Thoracic aorta endothelial cell (primary cell): ENCODE results near the gene PRDX2. TPM values are rescaled to one million over a fixed set of nuclear protein-coding genes. Genes with fewer than 3 reads are reported as not detected.

ENCODE experiments used
- small RNA-seq: library from RNA; depleted of rRNA; stranded (forward); fragments of <200 nt; gene quantifications from one replicate; pipeline ENCODE3, GENCODE V24; 2012
- total RNA-seq: library from RNA; depleted of rRNA; stranded (reverse); fragments of >200 nt; gene quantifications from 2 replicates; pipeline ENCODE4 v1.2.3, GENCODE V29; 2012

Gene PRDX2
- total RNA-seq, result 192 and 196 TPM in 2 replicates

DNA sequence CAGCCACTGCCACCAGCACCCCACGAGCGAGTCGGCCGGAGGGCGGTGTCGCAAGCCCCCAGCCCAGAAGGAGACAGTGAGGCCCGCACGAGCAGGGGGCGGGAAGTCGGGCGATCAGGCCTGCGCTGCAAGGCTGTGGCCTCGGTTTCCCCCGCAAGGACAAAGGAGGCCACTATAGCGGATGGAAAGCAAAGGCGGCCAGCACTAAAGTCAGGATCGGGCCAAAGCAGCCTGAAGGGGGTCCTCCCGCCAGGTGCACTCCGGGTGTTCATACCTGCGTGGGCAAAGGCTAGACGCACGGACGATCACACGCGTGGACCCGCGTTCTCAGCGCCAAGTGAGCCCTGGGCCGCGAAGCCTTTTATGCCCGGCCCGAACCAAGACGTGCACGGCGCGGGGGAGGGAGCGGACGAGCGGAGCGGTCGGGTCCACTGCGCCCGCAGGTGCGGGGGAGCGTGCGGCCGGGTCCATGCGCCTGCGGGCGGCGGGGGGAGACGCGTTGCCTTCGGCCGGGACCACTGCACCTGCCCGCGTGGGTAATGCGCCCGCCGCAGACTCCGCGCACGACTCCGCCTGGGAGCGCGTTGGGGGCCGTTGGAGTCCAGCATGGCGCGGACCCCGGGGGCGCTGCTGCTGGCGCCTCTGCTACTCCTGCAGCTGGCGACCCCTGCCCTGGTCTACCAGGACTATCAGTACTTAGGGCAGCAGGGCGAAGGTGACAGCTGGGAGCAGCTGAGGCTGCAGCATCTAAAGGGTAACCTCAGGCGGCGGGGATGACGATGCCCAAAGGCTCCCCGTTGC, at the start of gene PRDX2, which contains the start of gene THSD8:
PRDX2 (minus strand) TSS at position 335 of the 801 bp plus-strand sequence. CDS start 539 bp downstream, outside the sequence.
THSD8 (plus strand) TSS at position 604 of the 801 bp plus-strand sequence; CDS start at position 607, 3 bp downstream.

DNA sequence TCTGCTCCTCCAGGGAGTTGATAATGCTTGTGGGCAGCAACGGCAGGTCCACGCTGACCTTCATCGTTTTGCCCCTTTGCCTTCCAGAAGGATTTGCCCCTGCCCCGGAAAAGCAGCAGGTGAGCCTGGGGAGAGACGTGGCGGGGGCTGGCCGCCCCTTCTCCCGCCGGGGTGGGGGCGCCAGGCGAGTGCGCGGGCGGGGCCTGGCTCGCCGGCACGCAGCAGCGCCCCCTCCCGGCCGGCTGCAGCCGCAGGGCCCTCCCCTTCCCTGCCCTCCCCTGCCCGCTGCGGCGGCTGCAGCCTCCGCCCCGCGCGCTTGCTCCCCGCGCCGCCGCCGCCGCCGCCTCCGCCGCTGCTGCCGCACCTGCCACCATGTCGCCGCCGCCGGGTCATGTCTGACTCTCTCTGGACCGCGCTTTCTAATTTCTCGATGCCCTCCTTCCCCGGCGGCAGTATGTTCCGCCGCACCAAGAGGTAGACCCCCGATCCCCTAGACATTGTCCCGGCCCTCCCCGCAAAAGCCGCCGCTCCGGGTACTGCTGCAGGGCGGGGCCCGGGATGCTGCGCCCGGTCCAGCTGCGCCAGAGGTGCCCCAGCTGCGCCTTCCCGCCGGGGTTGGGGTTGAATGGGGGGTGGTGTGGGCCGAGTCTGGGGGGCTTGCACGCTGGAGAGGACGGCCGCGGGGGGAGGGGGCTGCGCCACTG, 36.7 kb upstream of the PRDX2 start, which contains the start of gene MAST1:
MAST1 (plus strand) TSS at position 334 of the 704 bp plus-strand sequence; CDS start at position 392, 58 bp downstream.

DNA sequence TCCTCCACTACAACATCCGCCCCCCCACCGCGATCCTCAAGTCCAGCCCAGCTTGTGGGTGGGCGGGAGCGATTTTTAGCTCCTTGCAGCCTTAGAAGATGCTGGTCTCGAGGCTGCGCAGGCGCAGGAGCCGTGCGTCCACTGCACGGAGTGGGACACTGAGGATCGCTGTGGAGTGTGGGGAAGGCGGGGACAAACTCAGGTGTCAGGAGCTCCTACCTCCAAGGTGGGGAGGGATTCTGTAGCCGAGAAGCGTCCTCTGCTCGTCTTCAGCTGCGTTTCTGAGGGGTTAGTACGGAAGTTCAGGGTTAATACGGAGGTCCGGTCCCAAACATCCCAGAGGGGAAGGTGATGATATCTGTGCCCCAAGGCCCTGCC, 33.0 kb upstream of the PRDX2 start, which contains the start of gene RTBDN:
RTBDN (minus strand) TSS at position 14 of the 378 bp plus-strand sequence. CDS start 4,600 bp downstream, outside the sequence.

DNA sequence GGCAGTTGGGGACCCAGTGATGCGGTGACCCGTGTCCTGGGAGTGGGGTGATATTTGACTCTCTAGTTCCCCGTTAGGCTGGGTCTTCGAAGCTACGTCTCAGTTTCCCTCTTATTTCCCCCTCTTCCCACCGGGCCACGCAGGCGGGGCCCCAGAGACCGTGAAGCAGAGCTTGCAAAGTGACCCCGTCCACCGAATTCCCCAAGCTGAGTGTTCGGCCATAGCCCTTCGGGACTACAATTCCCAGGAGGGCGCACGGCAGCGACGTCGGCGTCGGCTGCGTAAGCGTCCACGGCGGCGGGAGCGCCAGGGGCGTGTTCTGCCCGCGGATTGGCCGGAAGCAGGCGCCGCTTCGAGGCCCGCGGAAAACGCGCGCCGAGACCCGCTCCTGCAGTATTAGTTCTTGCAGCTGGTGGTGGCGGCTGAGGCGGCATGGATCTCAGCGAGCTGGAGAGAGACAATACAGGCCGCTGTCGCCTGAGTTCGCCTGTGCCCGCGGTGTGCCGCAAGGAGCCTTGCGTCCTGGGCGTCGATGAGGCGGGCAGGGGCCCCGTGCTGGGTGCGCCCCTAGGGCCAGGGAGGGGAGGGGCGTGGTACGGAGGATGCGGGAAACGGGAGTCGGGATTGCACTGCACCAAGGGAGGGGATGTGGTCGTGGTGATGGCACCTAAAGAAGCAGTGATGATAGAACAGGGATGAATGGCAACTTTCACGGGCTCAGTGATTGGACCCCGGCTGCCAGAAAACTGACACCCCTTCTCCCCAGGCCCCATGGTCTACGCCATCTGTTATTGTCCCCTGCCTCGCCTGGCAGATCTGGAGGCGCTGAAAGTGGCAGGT, 4.9 kb upstream of the PRDX2 start, which contains the start of gene RNASEH2A:
RNASEH2A (plus strand) TSS at position 343 of the 840 bp plus-strand sequence; CDS start at position 433, 90 bp downstream.

DNA sequence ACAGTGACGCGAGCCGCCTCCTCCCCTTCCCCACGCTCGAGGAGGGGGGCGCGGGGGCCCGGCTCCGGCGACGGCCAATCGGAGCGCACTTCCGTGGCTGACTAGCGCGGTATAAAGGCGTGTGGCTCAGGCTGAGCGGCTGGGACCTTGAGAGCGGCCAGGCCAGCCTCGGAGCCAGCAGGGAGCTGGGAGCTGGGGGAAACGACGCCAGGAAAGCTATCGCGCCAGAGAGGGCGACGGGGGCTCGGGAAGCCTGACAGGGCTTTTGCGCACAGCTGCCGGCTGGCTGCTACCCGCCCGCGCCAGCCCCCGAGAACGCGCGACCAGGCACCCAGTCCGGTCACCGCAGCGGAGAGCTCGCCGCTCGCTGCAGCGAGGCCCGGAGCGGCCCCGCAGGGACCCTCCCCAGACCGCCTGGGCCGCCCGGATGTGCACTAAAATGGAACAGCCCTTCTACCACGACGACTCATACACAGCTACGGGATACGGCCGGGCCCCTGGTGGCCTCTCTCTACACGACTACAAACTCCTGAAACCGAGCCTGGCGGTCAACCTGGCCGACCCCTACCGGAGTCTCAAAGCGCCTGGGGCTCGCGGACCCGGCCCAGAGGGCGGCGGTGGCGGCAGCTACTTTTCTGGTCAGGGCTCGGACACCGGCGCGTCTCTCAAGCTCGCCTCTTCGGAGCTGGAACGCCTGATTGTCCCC, 10.1 kb downstream of the PRDX2 start, which contains the start of gene JUNB:
JUNB (plus strand) TSS at position 142 of the 706 bp plus-strand sequence; CDS start at position 428, 286 bp downstream.

DNA sequence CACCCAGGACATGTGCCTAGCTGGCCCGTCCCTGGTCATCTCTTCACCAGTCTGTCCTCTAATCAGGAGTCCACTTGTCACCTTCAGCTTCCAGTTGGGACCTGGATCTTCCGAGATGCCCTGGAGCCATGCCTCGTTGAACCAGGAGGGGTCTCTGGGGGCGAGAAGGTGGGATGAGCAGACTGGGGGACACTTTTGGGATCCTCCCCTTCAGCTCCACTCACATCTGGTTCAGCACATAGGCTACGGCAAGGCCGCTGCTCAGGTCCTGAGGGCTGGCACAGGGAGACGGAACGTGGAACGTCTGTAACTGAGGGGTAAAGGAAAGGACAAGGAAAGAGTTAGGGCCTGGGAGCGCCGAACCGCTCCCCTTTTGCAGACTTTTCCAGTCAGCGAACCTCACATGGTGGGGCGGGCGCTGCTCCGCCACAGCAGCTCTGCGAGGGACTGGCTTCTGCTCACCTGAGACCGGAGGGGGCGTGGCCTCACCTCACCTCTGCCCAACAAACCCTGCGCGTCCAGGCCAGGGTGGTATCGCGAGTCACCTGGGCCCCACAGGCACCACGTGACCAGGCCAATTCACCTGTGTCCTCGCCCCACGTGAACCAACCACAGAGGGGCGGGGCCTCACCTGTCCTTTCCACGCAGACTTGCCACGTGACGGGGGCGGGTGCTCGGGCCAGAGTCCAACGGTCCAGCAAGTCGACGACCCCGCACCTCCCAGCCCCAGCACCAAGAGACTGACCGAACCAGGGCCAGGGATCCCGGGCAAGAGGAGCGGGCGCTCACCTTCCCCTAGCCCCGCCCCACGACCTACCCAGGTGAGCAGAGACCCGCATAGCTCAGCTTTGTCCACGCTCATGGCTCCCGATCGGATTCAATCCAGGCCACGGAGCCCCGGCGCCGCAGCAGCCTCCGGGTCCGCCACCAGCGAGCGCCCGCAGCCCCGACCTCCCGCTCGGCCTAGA, 26.7 kb downstream of the PRDX2 start, which contains the start of gene HOOK2:
HOOK2 (minus strand) TSS at position 965 of the 968 bp plus-strand sequence; CDS start at position 862, 103 bp downstream.

DNA sequence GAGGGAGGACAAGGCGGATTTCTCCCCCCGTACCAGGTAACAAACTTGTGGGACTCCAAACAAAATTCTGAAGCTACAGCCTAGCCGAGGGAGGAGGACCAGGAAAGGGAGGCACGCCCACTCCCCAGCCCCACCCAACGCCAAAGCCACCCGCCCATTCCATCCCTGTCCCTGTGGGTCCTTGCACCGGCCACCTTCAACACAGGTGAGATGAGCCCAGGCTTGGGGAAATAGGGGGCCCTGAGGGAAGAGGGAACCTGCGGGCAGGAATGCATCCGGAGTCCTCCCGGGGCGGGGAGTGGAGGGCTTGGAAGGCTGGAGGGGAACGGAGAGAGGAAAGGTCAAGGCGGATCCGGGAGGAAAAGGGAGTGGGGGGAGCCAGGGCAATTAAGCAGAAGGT, 50.0 kb downstream of the PRDX2 start, which contains the start of gene BEST2:
BEST2 (plus strand) TSS at position 157 of the 400 bp plus-strand sequence. CDS start 802 bp downstream, outside the sequence.

Small RNA genes lying within 50 kb of the gene (small RNA-seq; reads per million reads assigned to genes)
- not detected for gene MIR5684

Other genes with a start within 250 kb of the PRDX2 start
- 8.8 and 9.4 TPM in 2 replicates for gene ZNF490, start 191.0 kb downstream of the PRDX2 start, total RNA-seq
- gene ZNF791, start 190.9 kb downstream of the PRDX2 start, total RNA-seq, result 22.0 and 22.1 TPM in 2 replicates
- 25.9 and 29.6 TPM in 2 replicates for gene MAN2B1, start 135.1 kb downstream of the PRDX2 start, total RNA-seq
- gene WDR83, start 135.0 kb downstream of the PRDX2 start, total RNA-seq, result 5.9 and 6.4 TPM in 2 replicates
- 41.6 and 48.0 TPM in 2 replicates for gene DHPS, start 119.9 kb downstream of the PRDX2 start, total RNA-seq
- gene GNG14, start 113.8 kb downstream of the PRDX2 start, total RNA-seq, result not detected in 2 replicates
- 11.3 and 12.9 TPM in 2 replicates for gene FBXW9, start 105.2 kb downstream of the PRDX2 start, total RNA-seq
- 37.1 and 43.5 TPM in 2 replicates for gene TNPO2, start 77.9 kb downstream of the PRDX2 start, total RNA-seq
- 139 and 174 TPM in 2 replicates for gene TRIR, start 67.1 kb downstream of the PRDX2 start, total RNA-seq
- 70.3 and 81.7 TPM in 2 replicates for gene GET3, start 64.3 kb downstream of the PRDX2 start, total RNA-seq
- gene BEST2, start 50.0 kb downstream of the PRDX2 start, total RNA-seq, result not detected in 2 replicates
- 8.4 and 8.8 TPM in 2 replicates for gene HOOK2, start 26.2 kb downstream of the PRDX2 start, total RNA-seq
- 36.0 and 37.8 TPM in 2 replicates for gene JUNB, start 10.3 kb downstream of the PRDX2 start, total RNA-seq
- 0.53 TPM in 1 of 2 replicates, not detected in the other for gene THSD8, start 269 bp upstream of the PRDX2 start, total RNA-seq
- 30.5 and 31.0 TPM in 2 replicates for gene RNASEH2A, start 4.8 kb upstream of the PRDX2 start, total RNA-seq
- gene RTBDN, start 32.8 kb upstream of the PRDX2 start, total RNA-seq, result not detected in 2 replicates
- 0.22 and 0.53 TPM in 2 replicates for gene MAST1, start 36.7 kb upstream of the PRDX2 start, total RNA-seq
- 12.1 and 20.0 TPM in 2 replicates for gene DNASE2, start 79.6 kb upstream of the PRDX2 start, total RNA-seq
- gene KLF1, start 85.4 kb upstream of the PRDX2 start, total RNA-seq, result not detected in 2 replicates
- 29.9 and 38.1 TPM in 2 replicates for gene GCDH, start 89.4 kb upstream of the PRDX2 start, total RNA-seq
- gene SYCE2, start 117.5 kb upstream of the PRDX2 start, total RNA-seq, result 0.07 TPM in 1 of 2 replicates, not detected in the other
- gene FARSA, start 131.9 kb upstream of the PRDX2 start, total RNA-seq, result 61.8 and 67.1 TPM in 2 replicates
- gene CALR, start 136.8 kb upstream of the PRDX2 start, total RNA-seq, result 1,763 and 1,853 TPM in 2 replicates
- 80.7 and 103 TPM in 2 replicates for gene RAD23A, start 144.1 kb upstream of the PRDX2 start, total RNA-seq
- 30.1 and 32.4 TPM in 2 replicates for gene GADD45GIP1, start 155.4 kb upstream of the PRDX2 start, total RNA-seq
- not detected in 2 replicates for gene DAND5, start 167.8 kb upstream of the PRDX2 start, total RNA-seq
- gene NFIX, start 193.7 kb upstream of the PRDX2 start, total RNA-seq, result 34.7 and 36.3 TPM in 2 replicates